Upper lobe of left lung (tissue), 6 donors: ENCODE measurements around the gene CCN5. TPM values are rescaled to one million over a fixed set of nuclear protein-coding genes. Genes with fewer than 3 reads are reported as not detected.

Source experiments
- ATAC-seq, 2 donors: fragments of 200-7000 bp; cut with Tn5 transposase; one replicate each; pipeline ENCODE4 v1.9.1; 2022; ENCODE audit warnings: mild to moderate bottlenecking in 2 of 2, moderate library complexity in 2 of 2; ENCODE audit not compliant: low FRiP score in 2 of 2
- DNase-seq, 2 donors: peaks; one replicate each; pipeline ENCODE4 v3.0.0-alpha.2; 2019 to 2020
- H3K27ac ChIP-seq, 4 donors: fragments of 200-600 bp; sonication (generic); one replicate each; pipeline ENCODE4 v1.5.1; 2016 to 2019
- H3K27me3 ChIP-seq, 4 donors: fragments of 200-600 bp; sonication (generic); one replicate each; pipeline ENCODE4 v1.5.1; 2017 to 2019
- H3K36me3 ChIP-seq, 4 donors: fragments of 200-600 bp; sonication (generic); one replicate each; pipeline ENCODE4 v1.5.1; 2016 to 2019
- H3K4me1 ChIP-seq, 4 donors: fragments of 200-600 bp; sonication (generic); one replicate each; pipeline ENCODE4 v1.5.1; 2018 to 2019
- H3K4me3 ChIP-seq, 4 donors: fragments of 200-600 bp; sonication (generic); one replicate each; pipeline ENCODE4 v1.5.1; 2017 to 2019; ENCODE audit warnings: mild to moderate bottlenecking in 2 of 4, moderate library complexity in 1 of 4
- H3K9me3 ChIP-seq, 4 donors: fragments of 200-600 bp; sonication (generic); one replicate each; pipeline ENCODE4 v1.5.1; 2018 to 2019
- EP300 ChIP-seq, 4 donors: sonication (generic); formaldehyde crosslinking; IDR thresholded peaks; one replicate each; pipeline ENCODE4 v1.5.1; 2017; ENCODE audit warnings: antibody characterized with exemption in 4 of 4, control low read depth in 2 of 4
- POLR2A ChIP-seq, 4 donors: fragments of 450-650 bp; IDR thresholded peaks; one replicate each; pipeline ENCODE4 v1.5.1; 2016 to 2017; ENCODE audit warnings: antibody characterized with exemption in 4 of 4, mild to moderate bottlenecking in 2 of 4
- POLR2AphosphoS5 ChIP-seq, 2 donors: sonication (generic); formaldehyde crosslinking; IDR thresholded peaks; one replicate each; pipeline ENCODE4 v1.5.1; 2017; ENCODE audit warnings: antibody characterized with exemption in 2 of 2
- WGBS, 2 donors: methylation state at CpG; one replicate each; pipeline ENCODE4 v1.1.5; 2017 to 2018; 5-methylcytosine and 5-hydroxymethylcytosine counted together
- total RNA-seq, 6 donors: library from RNA; depleted of rRNA in 4 of 6; stranded (reverse); fragments of >200 nt in 4 of 6; gene quantifications; one replicate each; pipeline versions ENCODE4 v1.1.0 to v1.2.1, GENCODE V29; 2016 to 2021
- TF ChIP-seq, protein P1 (sequence below), 6 experiments: fragments of 450-650 bp in 4 of 6; fragments of 200-600 bp in 2 of 6; sonication (generic) in 2 of 6; IDR thresholded peaks; one replicate each; pipeline ENCODE4 v1.5.1; 2016 to 2019; ENCODE audit warnings: antibody characterized with exemption in 6 of 6
- donor health status: DM: no; HTN: no; CAD: no; lungs with moderate emphysema.
- donor health status: DM: no; HTN: yes; CAD: no; lungs with severe emphysema.

Gene CCN5
- total RNA-seq, 6 donors from 2014 or later: 44.9 to 168 (median 122) TPM

DNA sequence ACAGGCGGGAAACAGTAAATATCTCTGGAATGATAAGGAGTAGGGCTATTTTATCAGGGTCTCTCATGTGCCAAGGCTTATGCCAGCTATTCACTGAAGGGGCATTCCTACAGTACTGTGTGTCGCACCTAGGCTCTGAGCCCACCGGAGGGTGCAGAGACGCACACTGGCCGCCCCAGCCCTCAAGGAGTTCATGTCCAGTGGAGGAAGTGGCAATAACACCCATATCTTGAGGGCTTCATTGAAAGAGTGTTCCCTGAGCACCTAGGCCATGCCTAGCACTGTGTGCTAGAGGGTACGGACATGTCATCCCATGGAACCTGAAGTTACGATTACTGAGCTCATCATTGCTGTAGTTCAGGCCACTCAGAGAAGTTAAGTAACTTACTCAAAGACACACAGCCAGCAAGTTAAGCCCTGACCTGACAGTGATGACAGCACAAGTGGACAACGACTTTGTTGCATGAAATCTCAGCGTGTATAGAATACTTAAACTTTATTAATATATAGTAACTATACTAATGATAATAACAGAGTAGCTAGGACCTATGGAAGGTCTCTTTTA lies 8.7 kb downstream of the CCN5 start:
- ATAC-seq: no peak
- H3K4me1 ChIP-seq: peaks cover 8 to 28% (median 17%) of the 10 kb centered on the region in 4 donors
- no peak for DNase-seq
- no peaks in the 10 kb centered on the region for H3K36me3 ChIP-seq
- no peaks in the 10 kb centered on the region for H3K9me3 ChIP-seq
- H3K27me3 ChIP-seq: no peaks in the 10 kb centered on the region
- no peak overlapping the region for H3K4me3 ChIP-seq
- TF ChIP-seq, protein P1, sequence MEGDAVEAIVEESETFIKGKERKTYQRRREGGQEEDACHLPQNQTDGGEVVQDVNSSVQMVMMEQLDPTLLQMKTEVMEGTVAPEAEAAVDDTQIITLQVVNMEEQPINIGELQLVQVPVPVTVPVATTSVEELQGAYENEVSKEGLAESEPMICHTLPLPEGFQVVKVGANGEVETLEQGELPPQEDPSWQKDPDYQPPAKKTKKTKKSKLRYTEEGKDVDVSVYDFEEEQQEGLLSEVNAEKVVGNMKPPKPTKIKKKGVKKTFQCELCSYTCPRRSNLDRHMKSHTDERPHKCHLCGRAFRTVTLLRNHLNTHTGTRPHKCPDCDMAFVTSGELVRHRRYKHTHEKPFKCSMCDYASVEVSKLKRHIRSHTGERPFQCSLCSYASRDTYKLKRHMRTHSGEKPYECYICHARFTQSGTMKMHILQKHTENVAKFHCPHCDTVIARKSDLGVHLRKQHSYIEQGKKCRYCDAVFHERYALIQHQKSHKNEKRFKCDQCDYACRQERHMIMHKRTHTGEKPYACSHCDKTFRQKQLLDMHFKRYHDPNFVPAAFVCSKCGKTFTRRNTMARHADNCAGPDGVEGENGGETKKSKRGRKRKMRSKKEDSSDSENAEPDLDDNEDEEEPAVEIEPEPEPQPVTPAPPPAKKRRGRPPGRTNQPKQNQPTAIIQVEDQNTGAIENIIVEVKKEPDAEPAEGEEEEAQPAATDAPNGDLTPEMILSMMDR (IDR thresholded peaks at IDR 0.05): no peak
- TF ChIP-seq POLR2AphosphoS5 (IDR thresholded peaks at IDR 0.05): no peak
- TF ChIP-seq EP300 (IDR thresholded peaks at IDR 0.05): no peak
- no peak for TF ChIP-seq POLR2A (IDR thresholded peaks at IDR 0.05)
- WGBS, 2 donors: 92 to 93% methylated on average over 9 of the region's 9 CpGs
- H3K27ac ChIP-seq: no peak overlapping the region

GRCh38 chr20:44724423-44725091 lies 9.4 kb downstream of the CCN5 start:
- Histone ChIP-seq H3K4me1 (peaks cover 15 to 34% (median 22%) of the 10 kb centered on the region in 4 donors), H3K36me3 (no peaks in the 10 kb centered on the region), H3K9me3 (no peaks in the 10 kb centered on the region), H3K27me3 (no peaks in the 10 kb centered on the region), H3K27ac (no peak overlapping the region), H3K4me3 (no peak overlapping the region)
- WGBS, 2 donors: 81% methylated on average over 8 to 26 of the region's 26 CpGs
- DNase-seq: peak in 1 of 2 donors; percentile 75
- TF ChIP-seq, protein P1 (IDR thresholded peaks at IDR 0.05): no peak
- no peak for TF ChIP-seq POLR2A (IDR thresholded peaks at IDR 0.05)
- TF ChIP-seq POLR2AphosphoS5 (IDR thresholded peaks at IDR 0.05): no peak
- no peak for TF ChIP-seq EP300 (IDR thresholded peaks at IDR 0.05)
- no peak for ATAC-seq

- Histone ChIP-seq H3K36me3 (no peaks in the 10 kb centered on the region), H3K9me3 (no peaks in the 10 kb centered on the region), H3K4me3 (no peak overlapping the region), H3K27ac (no peak overlapping the region), H3K27me3 (no peaks in the 10 kb centered on the region), H3K4me1 (peaks cover 9 to 24% (median 16%) of the 10 kb centered on the region in 4 donors)
- no peak for DNase-seq
- WGBS, 2 donors: 72 to 77% methylated on average over 5 of the region's 5 CpGs
- TF ChIP-seq POLR2AphosphoS5 (IDR thresholded peaks at IDR 0.05): no peak
- no peak for TF ChIP-seq POLR2A (IDR thresholded peaks at IDR 0.05)
- no peak for ATAC-seq
These were observed 10.7 kb downstream of the CCN5 start for GRCh38 chr20:44725837-44726236.

- ATAC-seq (no peak), DNase-seq (no peak)
- TF ChIP-seq POLR2A (IDR thresholded peaks at IDR 0.05) (no peak), POLR2AphosphoS5 (IDR thresholded peaks at IDR 0.05) (no peak), EP300 (IDR thresholded peaks at IDR 0.05) (no peak)
- TF ChIP-seq, protein P1 (IDR thresholded peaks at IDR 0.05): no peak
- Histone ChIP-seq H3K4me3 (no peak overlapping the region), H3K9me3 (no peaks in the 10 kb centered on the region), H3K27me3 (no peaks in the 10 kb centered on the region), H3K27ac (no peak overlapping the region), H3K36me3 (no peaks in the 10 kb centered on the region), H3K4me1 (peaks cover 9 to 14% (median 13%) of the 10 kb centered on the region in 4 donors)
- WGBS, 2 donors: 92 to 100% methylated on average over 5 to 11 of the region's 11 CpGs
These were observed 11.9 kb downstream of the CCN5 start for GRCh38 chr20:44727039-44727438.

DNA sequence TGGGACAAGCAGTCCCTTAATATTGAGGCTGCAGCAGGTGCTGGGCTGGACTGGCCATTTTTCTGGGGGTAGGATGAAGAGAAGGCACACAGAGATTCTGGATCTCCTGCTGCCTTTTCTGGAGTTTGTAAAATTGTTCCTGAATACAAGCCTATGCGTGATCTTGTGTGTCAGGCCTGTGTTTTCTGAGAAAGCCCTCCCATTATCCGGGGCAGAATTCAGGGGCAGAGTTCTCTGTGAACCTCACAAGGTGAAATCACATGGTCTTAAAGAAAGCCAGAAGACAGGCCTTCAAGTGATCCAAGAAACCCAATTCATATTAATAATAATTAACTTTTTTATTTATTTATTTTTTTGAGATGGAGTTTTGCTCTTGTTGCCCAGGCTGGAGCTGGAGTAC lies 12.5 kb downstream of the CCN5 start:
- Histone ChIP-seq H3K4me1 (peaks cover 9 to 13% (median 13%) of the 10 kb centered on the region in 4 donors), H3K27ac (no peak overlapping the region), H3K4me3 (no peak overlapping the region), H3K36me3 (no peaks in the 10 kb centered on the region), H3K27me3 (no peaks in the 10 kb centered on the region), H3K9me3 (no peaks in the 10 kb centered on the region)
- TF ChIP-seq EP300 (IDR thresholded peaks at IDR 0.05) (no peak), POLR2AphosphoS5 (IDR thresholded peaks at IDR 0.05) (no peak), POLR2A (IDR thresholded peaks at IDR 0.05) (no peak)
- TF ChIP-seq, protein P1 (IDR thresholded peaks at IDR 0.05): no peak
- 77 to 78% methylated on average over 2 of the region's 2 CpGs for WGBS, 2 donors
- DNase-seq: no peak
- no peak for ATAC-seq
